Kidney (tissue), 14 donors: Measurements from ENCODE around the gene UBE3D. TPM values are rescaled to one million over a fixed set of nuclear protein-coding genes. Genes with fewer than 3 reads are reported as not detected.

Experiments used
- DNase-seq, 5 donors: peaks; one replicate each; pipeline ENCODE4 v3.0.0-alpha.2; 2013 to 2020
- FAIRE-seq: peaks from 2 replicates; lab custom pipeline; 2012; peaks lifted over from hg19 to GRCh38; lab: Jason Lieb, UNC
- H3K27ac ChIP-seq, 2 donors: one replicate each; pipeline ENCODE4 v1.7.0; 2013; ENCODE audit warnings: low read depth in 2 of 2, low read length in 2 of 2, inconsistent platforms in 1 of 2
- H3K27me3 ChIP-seq: one replicate; pipeline ENCODE4 v1.7.1; 2013; ENCODE audit warnings: low read length, inconsistent platforms; ENCODE audit not compliant: control insufficient read depth, insufficient read depth
- H3K36me3 ChIP-seq, 3 donors: one replicate each; pipeline versions ENCODE4 v1.7.0 to v1.7.1; 2013; ENCODE audit warnings: low read length in 3 of 3, control low read depth in 1 of 3, inconsistent platforms in 1 of 3; ENCODE audit not compliant: insufficient read depth in 3 of 3, control insufficient read depth in 2 of 3
- H3K4me1 ChIP-seq, 3 donors: one replicate each; pipeline versions ENCODE4 v1.7.0 to v1.7.1; 2013; ENCODE audit warnings: low read length in 3 of 3, inconsistent platforms in 1 of 3, low read depth in 1 of 3; ENCODE audit not compliant: control insufficient read depth in 2 of 3, insufficient read depth in 2 of 3
- H3K4me3 ChIP-seq, 3 donors: one replicate each; pipeline versions ENCODE4 v1.7.0 to v1.8.1; 2013; ENCODE audit warnings: low read length in 3 of 3, control low read depth in 1 of 3, inconsistent platforms in 1 of 3
- H3K9ac ChIP-seq, 3 donors: one replicate each; pipeline versions ENCODE4 v1.7.0 to v1.7.1; 2013; ENCODE audit warnings: low read length in 3 of 3, control low read depth in 1 of 3, inconsistent platforms in 1 of 3
- H3K9me3 ChIP-seq, 3 donors: one replicate each; pipeline versions ENCODE4 v1.7.0 to v1.7.1; 2013; ENCODE audit warnings: low read length in 3 of 3, control low read depth in 1 of 3, inconsistent platforms in 1 of 3; ENCODE audit not compliant: control insufficient read depth in 2 of 3, insufficient read depth in 1 of 3
- CTCF ChIP-seq: IDR thresholded peaks from 3 replicates; pipeline ENCODE4 v1.5.1; 2012; ENCODE audit warnings: mild to moderate bottlenecking, moderate library complexity, borderline replicate concordance; ENCODE audit not compliant: insufficient read depth; ENCODE audit errors: extremely low read depth
- intact Hi-C: fragments of 100-400 bp; cut with DNase I; formaldehyde crosslinking; loops from one replicate; pipeline ENCODE4 v1.11.1; 2022
- polyA plus RNA-seq: library from polyadenylated mRNA; stranded (reverse); fragments of 350-450 nt; fragmentation: Illumina TruSeq; extraction: RNeasy Lipid Tissue Mini Kit (QIAGEN cat#74804); gene quantifications from one replicate; pipeline ENCODE4 v1.2.3, GENCODE V29; 2014; ENCODE audit warnings: low read depth, low replicate concordance; ENCODE audit not compliant: insufficient read depth
- total RNA-seq: library from RNA; stranded (reverse); fragmentation: NEBNext Ultra II Directional; extraction: Animal tissue kit (Norgen Biotek cat#: 25700); gene quantifications from one replicate; pipeline ENCODE4 v1.2.1, GENCODE V29; 2021
- donor health status: control.
- donor health status: control.
- donor health status: control.
- donor health status: control.
- donor health status: control.
- donor health status: DM: yes; HTN: yes; CAD: no.
- donor health status: Normal renal cell carcinoma (clear cell type).

Gene UBE3D
- total and polyA plus RNA-seq, 2 donors from 2014 or later, result 4.8 to 6.0 TPM

- H3K27ac ChIP-seq, result no peak overlapping the region
- H3K9ac ChIP-seq, result no peak overlapping the region
- H3K36me3 ChIP-seq, result no peaks in the 10 kb centered on the region
- no peaks in the 10 kb centered on the region for H3K27me3 ChIP-seq
- FAIRE-seq, result no peak
- intact Hi-C loops, result no loop called here
- no peaks in the 10 kb centered on the region for H3K9me3 ChIP-seq
- no peaks in the 10 kb centered on the region for H3K4me1 ChIP-seq
- TF ChIP-seq CTCF, result no peak
- DNase-seq, result no peak
- no peak overlapping the region for H3K4me3 ChIP-seq
Observed at GRCh38 chr6:82870582-82871172, 195.0 kb downstream of the UBE3D start.

- intact Hi-C loops, result no loop called here
- H3K9ac ChIP-seq, result no peak overlapping the region
- TF ChIP-seq CTCF, result no peak
- no peaks in the 10 kb centered on the region for H3K27me3 ChIP-seq
- no peak for FAIRE-seq
- no peaks in the 10 kb centered on the region for H3K9me3 ChIP-seq
- DNase-seq, result no peak
- H3K27ac ChIP-seq, result no peak overlapping the region
- no peaks in the 10 kb centered on the region for H3K36me3 ChIP-seq
- H3K4me3 ChIP-seq, result no peak overlapping the region
- no peaks in the 10 kb centered on the region for H3K4me1 ChIP-seq
Observed at GRCh38 chr6:82869493-82869892, 196.1 kb downstream of the UBE3D start.

- FAIRE-seq (no peak), DNase-seq (no peak)
- Histone ChIP-seq H3K9ac (no peak overlapping the region), H3K4me1 (no peaks in the 10 kb centered on the region), H3K27me3 (no peaks in the 10 kb centered on the region), H3K9me3 (peaks cover 0 to 11% (median 3%) of the 10 kb centered on the region in 3 donors), H3K36me3 (no peaks in the 10 kb centered on the region), H3K4me3 (no peak overlapping the region), H3K27ac (no peak overlapping the region)
- intact Hi-C loops, result no loop called here
- no peak for TF ChIP-seq CTCF
Observed at GRCh38 chr6:82867946-82868345, 197.7 kb downstream of the UBE3D start.

GRCh38 chr6:82866446-82866845, 199.2 kb downstream of the UBE3D start:
- no peak for TF ChIP-seq CTCF
- Histone ChIP-seq H3K4me1 (no peaks in the 10 kb centered on the region), H3K4me3 (no peak overlapping the region), H3K27me3 (no peaks in the 10 kb centered on the region), H3K36me3 (no peaks in the 10 kb centered on the region), H3K9ac (no peak overlapping the region), H3K27ac (no peak overlapping the region), H3K9me3 (peaks cover 0 to 16% (median 3%) of the 10 kb centered on the region in 3 donors)
- FAIRE-seq (no peak), DNase-seq (no peak)
- intact Hi-C loops, result no loop called here
